ENCODE results near the gene GNG2. TPM values are rescaled to one million over a fixed set of nuclear protein-coding genes. Genes with fewer than 3 reads are reported as not detected.

The GNG2 gene
- total and polyA plus RNA-seq, 2 of the 8 experiments (the other 6 are each of a cell fraction or from before 2014, with no cell fraction given) = 8.2 to 17.9 TPM

GRCh38 chr14:51816031-51816430 is 44.4 kb upstream of the GNG2 start:
- DNase-seq (ENCODE audit: low read depth in 1 of 2, low spot score in 2 of 2) = no peak
- Histone ChIP-seq H3K56ac (replicated peaks; ENCODE audit: insufficient read length, low read depth, low read length) (no peak overlapping the region), H3K23me2 (ENCODE audit: low read depth, low read length) (no peaks in the 10 kb centered on the region), H3K36me3 (ENCODE audit: control insufficient read depth in 2 of 4, insufficient read depth in 4 of 4, low read length in 3 of 4) (no peaks in the 10 kb centered on the region), H4K5ac (ENCODE audit: insufficient read length, low read depth, low read length) (no peak overlapping the region), H2AK5ac (ENCODE audit: low read depth, low read length) (no peak overlapping the region), H2BK12ac (ENCODE audit: low read depth, low read length) (no peak overlapping the region), H3K79me1 (ENCODE audit: low read depth, low read length) (no peaks in the 10 kb centered on the region; the same call in 1 of the 2 replicates), H3K27ac (ENCODE audit: low read depth, low read length) (no peak overlapping the region), H4K91ac (replicated peaks; ENCODE audit: insufficient read length, low read length) (no peak overlapping the region), H2BK15ac (ENCODE audit: low read length) (no peak overlapping the region), H2AFZ (ENCODE audit: low read length) (peak overlapping the region; percentile 78; the same call in 1 of the 2 replicates), H2BK120ac (replicated peaks; ENCODE audit: low read depth, low read length) (no peak overlapping the region), H3K4me1 (replicated peaks in 1 of 4; ENCODE audit: control insufficient read depth in 3 of 4, insufficient read depth in 4 of 4, low read length in 3 of 4) (peaks cover 0 to 4% (median 4%) of the 10 kb centered on the region in 4 experiments; a peak in 5 of 7 replicates), H3K18ac (ENCODE audit: extremely low read depth, low read length) (no peak overlapping the region), H2BK5ac (ENCODE audit: low read depth, low read length) (no peak overlapping the region), H3K4ac (replicated peaks; ENCODE audit: insufficient read length, low read depth, low read length) (no peak overlapping the region), H3K4me3 (ENCODE audit: extremely low read depth in 1 of 4, insufficient read depth in 2 of 4, low read depth in 3 of 4, low read length in 4 of 4) (no peak overlapping the region), H4K8ac (ENCODE audit: extremely low read depth, insufficient read depth, low read length) (no peak overlapping the region), H3K27me3 (replicated peaks in 1 of 4; ENCODE audit: control insufficient read depth in 3 of 4, extremely low read depth in 1 of 4, insufficient read depth in 3 of 4, low read length in 3 of 4) (no peaks in the 10 kb centered on the region), H4K20me1 (replicated peaks in 1 of 2; ENCODE audit: control insufficient read depth in 1 of 2, insufficient read depth in 2 of 2, low read length in 2 of 2) (no peaks in the 10 kb centered on the region), H3K4me2 (ENCODE audit: insufficient read depth in 1 of 2, low read depth in 2 of 2, low read length in 2 of 2) (no peak overlapping the region), H3K23ac (ENCODE audit: insufficient read length) (no peak overlapping the region), H3K79me2 (ENCODE audit: control insufficient read depth in 1 of 2, insufficient read depth in 2 of 2, low read length in 2 of 2) (no peaks in the 10 kb centered on the region), H3K9me3 (ENCODE audit: insufficient read depth in 2 of 2, low read depth in 1 of 2, low read length in 1 of 2) (peaks cover 0 to 2% of the 10 kb centered on the region in 2 experiments; a peak in 1 of 4 replicates), H3K14ac (ENCODE audit: insufficient read length) (no peak overlapping the region), H2BK20ac (ENCODE audit: low read length) (no peak overlapping the region), H3K9ac (replicated peaks in 1 of 4; ENCODE audit: extremely low read depth in 1 of 4, low read depth in 3 of 4, low read length in 3 of 4) (no peak overlapping the region)
- ChIA-PET POLR2A (ENCODE audit: partially characterized antibody) (no interaction called here), CTCF (ENCODE audit: partially characterized antibody) (interaction anchor here (0.6 to 1.1 kb wide), 2 partner anchors 29 to 40 kb away, joined by 3 to 5 read pairs; no protein-coding TSS in a partner anchor)
- FAIRE-seq = no peak
- 90% methylated on average over 14 of the region's 15 CpGs; no CpG with 5 or more reads in 1 of the 2 experiments for WGBS, 2 experiments (ENCODE audit: extremely low coverage in 1 of 2, insufficient coverage in 1 of 2, insufficient read length in 1 of 2, insufficient replicate concordance in 2 of 2, low coverage in 1 of 2, low lambda C conversion rate in 2 of 2, missing lambda C conversion rate in 1 of 2)
- TF ChIP-seq JUND (IDR thresholded peaks at IDR 0.05; ENCODE audit: low read length) = no peak
- no peak for TF ChIP-seq KDM4A (IDR thresholded peaks at IDR 0.05; ENCODE audit: low read depth, low read length, severe bottlenecking)
- no peak for TF ChIP-seq KDM5A (IDR thresholded peaks at IDR 0.05; ENCODE audit: low read length)
- no peak for TF ChIP-seq CBX5 (IDR thresholded peaks at IDR 0.05; ENCODE audit: low read depth, low read length)
- TF ChIP-seq SP4 (IDR thresholded peaks at IDR 0.05; ENCODE audit: low read length) = no peak
- no peak for TF ChIP-seq SP1 (IDR thresholded peaks at IDR 0.05; ENCODE audit: low read depth, low read length)
- no peak for TF ChIP-seq SIN3A (conservative IDR thresholded peaks at IDR 0.05 in 1 of 2, IDR thresholded peaks at IDR 0.05 in 1 of 2; ENCODE audit: low read depth in 1 of 2, low read length in 2 of 2)
- no peak for TF ChIP-seq CTCF (IDR thresholded peaks at IDR 0.05; ENCODE audit: control extremely low read depth in 1 of 3, insufficient read depth in 1 of 3, low read depth in 1 of 3, low read length in 3 of 3)
- TF ChIP-seq BACH1 (IDR thresholded peaks at IDR 0.05; ENCODE audit: low read length) = no peak
- TF ChIP-seq BCL11A (IDR thresholded peaks at IDR 0.05; ENCODE audit: low read depth in 2 of 2, low read length in 2 of 2) = no peak
- no peak for TF ChIP-seq USF2 (IDR thresholded peaks at IDR 0.05; ENCODE audit: low read length)
